ENCODE results near the gene SIKE1.

DNA sequence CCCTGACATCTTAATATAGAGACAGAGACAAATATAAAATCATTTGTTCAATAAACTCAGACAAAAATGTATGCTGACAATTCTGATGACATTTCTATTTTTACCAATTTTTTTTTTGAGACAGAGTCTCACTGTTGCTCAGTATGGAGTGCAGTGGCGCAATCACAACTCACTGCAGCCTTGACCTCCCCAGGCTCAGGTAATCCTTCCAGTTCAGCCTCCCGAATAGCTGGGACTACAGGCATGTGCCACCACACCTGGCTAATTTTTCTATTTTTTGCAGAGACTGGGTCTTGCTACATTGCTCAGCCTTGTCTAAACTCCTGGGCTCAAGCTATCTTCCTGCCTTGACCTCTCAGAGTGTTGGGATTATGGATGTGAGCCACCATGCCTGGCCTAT is 13.6 kb upstream of the SIKE1 start:
- TF ChIP-seq EZH2 (IDR thresholded peaks at IDR 0.05; ENCODE audit: insufficient read depth, low read length), result no peak
- TF ChIP-seq, protein P1, sequence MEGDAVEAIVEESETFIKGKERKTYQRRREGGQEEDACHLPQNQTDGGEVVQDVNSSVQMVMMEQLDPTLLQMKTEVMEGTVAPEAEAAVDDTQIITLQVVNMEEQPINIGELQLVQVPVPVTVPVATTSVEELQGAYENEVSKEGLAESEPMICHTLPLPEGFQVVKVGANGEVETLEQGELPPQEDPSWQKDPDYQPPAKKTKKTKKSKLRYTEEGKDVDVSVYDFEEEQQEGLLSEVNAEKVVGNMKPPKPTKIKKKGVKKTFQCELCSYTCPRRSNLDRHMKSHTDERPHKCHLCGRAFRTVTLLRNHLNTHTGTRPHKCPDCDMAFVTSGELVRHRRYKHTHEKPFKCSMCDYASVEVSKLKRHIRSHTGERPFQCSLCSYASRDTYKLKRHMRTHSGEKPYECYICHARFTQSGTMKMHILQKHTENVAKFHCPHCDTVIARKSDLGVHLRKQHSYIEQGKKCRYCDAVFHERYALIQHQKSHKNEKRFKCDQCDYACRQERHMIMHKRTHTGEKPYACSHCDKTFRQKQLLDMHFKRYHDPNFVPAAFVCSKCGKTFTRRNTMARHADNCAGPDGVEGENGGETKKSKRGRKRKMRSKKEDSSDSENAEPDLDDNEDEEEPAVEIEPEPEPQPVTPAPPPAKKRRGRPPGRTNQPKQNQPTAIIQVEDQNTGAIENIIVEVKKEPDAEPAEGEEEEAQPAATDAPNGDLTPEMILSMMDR (IDR thresholded peaks at IDR 0.05; ENCODE audit: insufficient read depth, low read depth, low read length), result no peak

Data from astrocyte (in vitro differentiated cells and primary cell).